Caco-2 (cell line): ENCODE data around the gene PCED1A. TPM values are rescaled to one million over a fixed set of nuclear protein-coding genes. Genes with fewer than 3 reads are reported as not detected.

Experiments used
- Bru-seq: library from RNA; stranded (reverse); fragments of 400-500 nt; gene quantifications from one replicate; lab custom pipeline; 2021; lab: Mats Ljungman, UMichigan
- BruChase-seq, 2 experiments: library from RNA; stranded (reverse); fragments of 400-500 nt; gene quantifications; one replicate each; lab custom pipeline; 2021; lab: Mats Ljungman, UMichigan
- BruUV-seq: library from RNA; stranded (reverse); fragments of 400-500 nt; replicated peaks from 2 replicates; lab custom pipeline; 2021; lab: Mats Ljungman, UMichigan
- CTCF ChIA-PET: fragments of 300-600 bp; sonication (Branson Sonifier 250); formaldehyde crosslinking; loops from one replicate; lab custom pipeline; 2022; ENCODE audit warnings: antibody characterized with exemption; lab: Charles Lee
- POLR2A ChIA-PET: fragments of 300-600 bp; sonication (Branson Sonifier 250); formaldehyde crosslinking; loops from one replicate; lab custom pipeline; 2022; ENCODE audit warnings: antibody characterized with exemption; lab: Charles Lee
- DNase-seq, 2 experiments: peaks; one replicate each; pipeline versions ENCODE4 v3.0.0 to v3.0.0-alpha.2; 2020 to 2022
- H3K27me3 ChIP-seq: replicated peaks from 2 replicates; pipeline ENCODE4 v1.6.0; 2011; ENCODE audit warnings: low read length; ENCODE audit not compliant: control insufficient read depth, insufficient read depth
- H3K36me3 ChIP-seq: 2 replicates; pipeline ENCODE4 v1.5.1; 2011; ENCODE audit warnings: low read length; ENCODE audit not compliant: control insufficient read depth, insufficient read depth
- H3K4me1 ChIP-seq: fragments of 250-450 bp; sonication (Bioruptor Pico); 2 replicates; pipeline ENCODE4 v1.5.1; 2020; ENCODE audit warnings: mild to moderate bottlenecking
- H3K4me3 ChIP-seq: 2 replicates; pipeline ENCODE4 v1.5.1; 2011; ENCODE audit warnings: low read depth, mild to moderate bottlenecking, control low read depth, low read length
- H3K9me3 ChIP-seq: fragments of 250-450 bp; sonication (Bioruptor Pico); 2 replicates; pipeline ENCODE4 v1.5.1; 2020; ENCODE audit warnings: mild to moderate bottlenecking, moderate library complexity
- H3K27ac Mint-ChIP-seq: one replicate; pipeline ENCODE4 v1.8.0; 2022; ENCODE audit warnings: mixed read lengths; ENCODE audit not compliant: unreplicated experiment
- H3K27me3 Mint-ChIP-seq: one replicate; pipeline ENCODE4 v1.8.0; 2022; ENCODE audit warnings: mixed read lengths; ENCODE audit not compliant: insufficient read depth, unreplicated experiment
- H3K36me3 Mint-ChIP-seq: one replicate; pipeline ENCODE4 v1.8.0; 2022; ENCODE audit warnings: mild to moderate bottlenecking, mixed read lengths; ENCODE audit not compliant: insufficient read depth, unreplicated experiment
- H3K4me1 Mint-ChIP-seq: one replicate; pipeline ENCODE4 v1.8.0; 2022; ENCODE audit warnings: low read depth, mixed read lengths; ENCODE audit not compliant: unreplicated experiment
- H3K4me3 Mint-ChIP-seq: one replicate; pipeline ENCODE4 v1.8.0; 2022; ENCODE audit warnings: mild to moderate bottlenecking, moderate library complexity, mixed read lengths; ENCODE audit not compliant: unreplicated experiment
- H3K9me3 Mint-ChIP-seq: one replicate; pipeline ENCODE4 v1.8.0; 2022; ENCODE audit warnings: mixed read lengths; ENCODE audit not compliant: unreplicated experiment
- CTCF ChIP-seq, 2 experiments: fragments of 200-600 bp in 1 of 2; IDR thresholded peaks; 1 replicate in 1 of 2; 2 replicates in 1 of 2; pipeline versions ENCODE4 v1.5.1 to v1.8.0; 2011 to 2022; ENCODE audit warnings: antibody characterized with exemption in 1 of 2, control low read depth in 1 of 2, inconsistent platforms in 1 of 2, low read depth in 1 of 2, low read length in 1 of 2, mild to moderate bottlenecking in 1 of 2, moderate library complexity in 1 of 2; ENCODE audit not compliant: insufficient read depth in 1 of 2, severe bottlenecking in 1 of 2, unreplicated experiment in 1 of 2
- intact Hi-C: fragments of 100-400 bp; cut with micrococcal nuclease; formaldehyde crosslinking; loops from one replicate; pipeline ENCODE4 v1.10.0; 2022; ENCODE audit not compliant: unreplicated experiment
- long read RNA-seq: library from polyadenylated mRNA; stranded (forward); transcript quantifications from one replicate; pipeline ENCODE4 v2.0.0, GENCODE V29; 2022
- total RNA-seq: library from RNA; stranded (reverse); gene quantifications from 2 replicates; pipeline ENCODE4 v1.2.3, GENCODE V29; 2022

PCED1A gene
- total RNA-seq: 43.9 and 44.7 TPM in 2 replicates
- Bru-seq, nascent RNA: percentile 83 among the genes with signal in this experiment
- BruChase-seq, experiment 1, labeled RNA remaining after a 2-hour chase: percentile 85 among the genes with signal in this experiment
- percentile 89 among the genes with signal in this experiment for BruChase-seq, experiment 2, labeled RNA remaining after a 6-hour chase
- long read RNA-seq, partial matches to known transcripts: 18 of 34 reads
- long read RNA-seq, other reads (novel, unspliced or antisense): 12 of 34 reads

GRCh38 chr20:2840138-2840966 is at the start of gene PCED1A, which contains the start of gene VPS16:
Gene PCED1A (minus strand): TSS chr20:2840655. CDS start chr20:2839912, 743 bp downstream.
Gene VPS16 (plus strand): TSS chr20:2840745. CDS start chr20:2840775, 30 bp downstream.
- Histone ChIP-seq H3K27me3 (no peaks in the 10 kb centered on the region), H3K4me1 (peaks cover 8% of the 10 kb centered on the region; the same call in 1 of the 2 replicates), H3K36me3 (peaks cover 4% of the 10 kb centered on the region), H3K4me3 (peak within 1 kb of the TSS; percentile 91), H3K9me3 (no peaks in the 10 kb centered on the region)
- intact Hi-C loops: loop anchor here (1.0 kb wide), 1 partner anchor 33 kb away; the partner anchor contains the start of gene PTPRA
- no peak for TF ChIP-seq CTCF (IDR thresholded peaks at IDR 0.05; ENCODE audit: insufficient read depth in 1 of 2, low read depth in 1 of 2, low read length in 1 of 2, severe bottlenecking in 1 of 2, unreplicated experiment in 1 of 2)
- Mint-ChIP-seq H3K9me3 (no peaks in the 10 kb centered on the region), H3K4me3 (peak within 1 kb of the TSS; percentile 89), H3K27me3 (no peaks in the 10 kb centered on the region), H3K27ac (peak within 1 kb of the TSS; percentile 97), H3K4me1 (peaks cover 7% of the 10 kb centered on the region), H3K36me3 (peaks cover 24% of the 10 kb centered on the region)
- peak; percentile 90 to 93 for DNase-seq
- POLR2A ChIA-PET: interaction anchor here (0.5 to 0.7 kb wide), 4 partner anchors 8 to 1149 kb away, joined by 3 to 4 read pairs (median 3); no protein-coding TSS in a partner anchor
- BruUV-seq: no TSS peak
- CTCF ChIA-PET: interaction anchor here (1.2 kb wide), 1 partner anchor 12 kb away, joined by 3 read pairs; no protein-coding TSS in a partner anchor

- Mint-ChIP-seq H3K9me3 (no peaks in the 10 kb centered on the region), H3K4me1 (no peaks in the 10 kb centered on the region), H3K27me3 (no peaks in the 10 kb centered on the region), H3K36me3 (no peaks in the 10 kb centered on the region), H3K27ac (no peak overlapping the region), H3K4me3 (no peak overlapping the region)
- POLR2A ChIA-PET: no interaction called here
- Histone ChIP-seq H3K36me3 (no peaks in the 10 kb centered on the region; the same call in 1 of the 2 replicates), H3K9me3 (no peaks in the 10 kb centered on the region), H3K27me3 (no peaks in the 10 kb centered on the region), H3K4me1 (peaks cover 6% of the 10 kb centered on the region; the same call in 1 of the 2 replicates), H3K4me3 (no peak overlapping the region)
- no peak for DNase-seq
- no peak for TF ChIP-seq CTCF (IDR thresholded peaks at IDR 0.05; ENCODE audit: insufficient read depth in 1 of 2, low read depth in 1 of 2, low read length in 1 of 2, severe bottlenecking in 1 of 2, unreplicated experiment in 1 of 2)
- intact Hi-C loops: no loop called here
- no TSS peak for BruUV-seq
- CTCF ChIA-PET: no interaction called here
Measured at GRCh38 chr20:2889797-2890196, 49.3 kb upstream of the PCED1A start.

GRCh38 chr20:2889209-2889608 is 48.8 kb upstream of the PCED1A start:
- Histone ChIP-seq H3K36me3 (no peaks in the 10 kb centered on the region; the same call in 1 of the 2 replicates), H3K4me1 (peaks cover 6% of the 10 kb centered on the region; the same call in 1 of the 2 replicates), H3K27me3 (no peaks in the 10 kb centered on the region), H3K4me3 (no peak overlapping the region), H3K9me3 (no peaks in the 10 kb centered on the region)
- ChIA-PET POLR2A (no interaction called here), CTCF (no interaction called here)
- H3K4me3 Mint-ChIP-seq: no peak overlapping the region
- intact Hi-C loops: no loop called here
- no peaks in the 10 kb centered on the region for H3K9me3 Mint-ChIP-seq
- no peak for TF ChIP-seq CTCF (IDR thresholded peaks at IDR 0.05; ENCODE audit: insufficient read depth in 1 of 2, low read depth in 1 of 2, low read length in 1 of 2, severe bottlenecking in 1 of 2, unreplicated experiment in 1 of 2)
- no peak overlapping the region for H3K27ac Mint-ChIP-seq
- H3K36me3 Mint-ChIP-seq: no peaks in the 10 kb centered on the region
- H3K27me3 Mint-ChIP-seq: no peaks in the 10 kb centered on the region
- H3K4me1 Mint-ChIP-seq: no peaks in the 10 kb centered on the region
- BruUV-seq: no TSS peak
- no peak for DNase-seq
